ENCODE measurements around the gene GNG7.

- TF ChIP-seq ARNT (IDR thresholded peaks at IDR 0.05) = no peak
- no peak for TF ChIP-seq PKNOX1 (IDR thresholded peaks at IDR 0.05)
- no peak for TF ChIP-seq TARDBP (IDR thresholded peaks at IDR 0.05)
- no peak for TF ChIP-seq CTBP1 (IDR thresholded peaks at IDR 0.05; ENCODE audit: borderline replicate concordance)
- TF ChIP-seq LEF1 (IDR thresholded peaks at IDR 0.05; ENCODE audit: borderline replicate concordance) = no peak
- no peak for TF ChIP-seq FOXA1 (IDR thresholded peaks at IDR 0.05)
Observed at GRCh38 chr19:2494084-2494446, 208.4 kb downstream of the GNG7 start.
